ENCODE measurements around the gene RANBP10.

RANBP10 gene

GRCh38 chr16:67773099-67773498 lies 33.3 kb downstream of the RANBP10 start:
- DNase-seq (ENCODE audit: low read depth), result peak; percentile 33
- no peak overlapping the region for H3K4me3 ChIP-seq (ENCODE audit: control insufficient read depth, low read depth, low read length)
- no peak for TF ChIP-seq CTCF (conservative IDR thresholded peaks at IDR 0.05; ENCODE audit: control insufficient read depth, insufficient read depth, low read depth, low read length)

GRCh38 chr16:67770346-67770991 lies 35.9 kb downstream of the RANBP10 start:
- DNase-seq (ENCODE audit: low read depth), result peak; percentile 61
- no peak overlapping the region for H3K4me3 ChIP-seq (ENCODE audit: control insufficient read depth, low read depth, low read length)
- TF ChIP-seq CTCF (conservative IDR thresholded peaks at IDR 0.05; ENCODE audit: control insufficient read depth, insufficient read depth, low read depth, low read length), result no peak

DNA sequence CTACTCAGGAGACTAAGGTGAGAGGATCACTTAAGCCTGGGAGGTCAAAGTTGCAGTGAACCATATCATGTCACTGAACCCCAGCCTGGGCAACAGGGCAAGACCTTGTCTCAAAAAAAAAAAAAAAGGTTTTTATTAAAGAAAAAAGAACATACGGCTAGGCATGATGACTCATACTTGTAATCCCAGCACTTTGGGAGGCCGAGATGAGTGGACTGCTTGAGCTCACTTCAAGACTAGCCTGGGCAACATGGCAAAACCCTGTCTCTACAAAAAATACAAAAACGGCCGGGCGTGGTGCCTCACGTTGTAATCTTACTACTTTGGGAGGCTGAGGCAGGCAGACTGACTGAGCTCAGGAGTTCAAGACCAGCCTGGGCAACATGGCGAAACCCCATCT lies 38.4 kb downstream of the RANBP10 start:
- no peak overlapping the region for H3K4me3 ChIP-seq (ENCODE audit: control insufficient read depth, low read depth, low read length)
- no peak for TF ChIP-seq CTCF (conservative IDR thresholded peaks at IDR 0.05; ENCODE audit: control insufficient read depth, insufficient read depth, low read depth, low read length)
- DNase-seq (ENCODE audit: low read depth), result peak; percentile 87

DNA sequence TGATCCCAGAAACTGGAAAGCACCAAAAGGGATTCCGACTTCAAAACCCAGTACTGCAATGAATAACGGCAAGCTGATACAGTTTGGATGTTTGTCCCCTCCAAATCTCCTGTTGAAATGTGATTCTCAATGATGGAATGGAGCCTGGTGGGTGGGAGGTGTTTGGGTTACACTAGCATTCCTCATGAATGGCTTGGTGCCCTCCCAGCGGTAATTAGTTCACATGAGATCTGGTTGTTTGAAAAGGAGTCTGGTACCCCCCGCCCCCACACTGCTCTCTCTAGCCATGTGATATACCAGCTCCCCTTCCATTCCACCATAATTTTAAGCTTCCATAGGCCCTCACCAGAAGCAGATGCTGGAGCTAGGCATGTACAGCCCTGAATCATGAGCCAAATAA lies 40.1 kb downstream of the RANBP10 start:
- no peak overlapping the region for H3K4me3 ChIP-seq (ENCODE audit: control insufficient read depth, low read depth, low read length)
- TF ChIP-seq CTCF (conservative IDR thresholded peaks at IDR 0.05; ENCODE audit: control insufficient read depth, insufficient read depth, low read depth, low read length), result no peak
- no peak for DNase-seq (ENCODE audit: low read depth)

DNA sequence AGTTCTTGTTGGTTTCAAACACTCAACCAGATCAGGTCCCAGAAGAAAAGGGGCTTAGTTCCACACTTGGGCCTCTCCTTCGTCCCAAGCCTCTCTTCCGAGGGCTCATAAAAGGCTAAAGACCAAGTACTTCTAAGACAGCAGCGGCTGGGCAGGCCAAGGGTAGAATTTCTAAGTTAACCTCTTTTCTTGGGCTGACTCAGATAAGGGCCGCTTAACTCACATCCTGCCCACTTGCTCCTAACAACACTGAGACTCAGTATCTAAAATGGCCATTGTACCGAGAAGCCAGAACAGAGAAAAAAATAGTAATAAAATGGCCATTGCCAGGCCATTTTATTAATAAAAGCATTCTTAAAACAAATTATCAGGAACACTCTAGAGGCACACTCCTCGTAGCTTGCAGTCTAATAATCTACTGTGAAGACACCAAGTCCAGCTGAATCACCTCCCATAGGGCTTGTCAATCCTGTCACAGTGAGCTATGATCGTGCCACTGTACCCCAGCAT lies 42.1 kb downstream of the RANBP10 start:
- no peak for TF ChIP-seq CTCF (conservative IDR thresholded peaks at IDR 0.05; ENCODE audit: control insufficient read depth, insufficient read depth, low read depth, low read length)
- no peak overlapping the region for H3K4me3 ChIP-seq (ENCODE audit: control insufficient read depth, low read depth, low read length)
- no peak for DNase-seq (ENCODE audit: low read depth)

GRCh38 chr16:67763066-67763465 lies 43.3 kb downstream of the RANBP10 start:
- no peak for DNase-seq (ENCODE audit: low read depth)
- no peak for TF ChIP-seq CTCF (conservative IDR thresholded peaks at IDR 0.05; ENCODE audit: control insufficient read depth, insufficient read depth, low read depth, low read length)
- no peak overlapping the region for H3K4me3 ChIP-seq (ENCODE audit: control insufficient read depth, low read depth, low read length)

Data from fibroblast of mammary gland (primary cell).